ENCODE measurements around the gene SPTBN1.

Gene SPTBN1

GRCh38 chr2:54545702-54546450, 89.7 kb downstream of the SPTBN1 start:
- intact Hi-C loops (cut with DNase I), result no loop called here
- DNase-seq, result no peak

DNA sequence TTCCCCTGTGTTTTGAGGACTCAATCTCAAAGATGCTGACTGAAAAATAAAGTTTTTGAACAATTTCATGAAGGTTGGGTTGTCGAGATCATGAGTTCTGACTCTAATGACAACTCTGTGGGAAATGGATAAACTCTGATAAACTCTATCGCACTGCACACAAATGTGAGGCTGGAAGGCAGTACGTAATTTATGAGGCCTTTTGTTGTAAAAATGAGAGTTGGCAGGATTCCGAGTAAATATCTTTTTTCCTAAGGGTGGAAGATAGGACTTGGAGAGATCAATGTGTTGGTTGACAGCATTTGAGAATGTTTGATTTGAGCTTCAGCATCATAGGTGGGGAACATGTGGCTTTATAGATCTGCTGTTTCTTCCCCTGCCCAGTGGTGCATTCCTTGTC, 90.4 kb downstream of the SPTBN1 start:
- DNase-seq, result no peak
- intact Hi-C loops (cut with DNase I), result no loop called here

- intact Hi-C loops (cut with DNase I), result no loop called here
- DNase-seq, result no peak
These were observed 91.0 kb downstream of the SPTBN1 start for GRCh38 chr2:54546923-54547720.

- intact Hi-C loops (cut with DNase I), result no loop called here
- no peak for DNase-seq
These were observed 93.3 kb downstream of the SPTBN1 start for GRCh38 chr2:54549430-54549829.

DNA sequence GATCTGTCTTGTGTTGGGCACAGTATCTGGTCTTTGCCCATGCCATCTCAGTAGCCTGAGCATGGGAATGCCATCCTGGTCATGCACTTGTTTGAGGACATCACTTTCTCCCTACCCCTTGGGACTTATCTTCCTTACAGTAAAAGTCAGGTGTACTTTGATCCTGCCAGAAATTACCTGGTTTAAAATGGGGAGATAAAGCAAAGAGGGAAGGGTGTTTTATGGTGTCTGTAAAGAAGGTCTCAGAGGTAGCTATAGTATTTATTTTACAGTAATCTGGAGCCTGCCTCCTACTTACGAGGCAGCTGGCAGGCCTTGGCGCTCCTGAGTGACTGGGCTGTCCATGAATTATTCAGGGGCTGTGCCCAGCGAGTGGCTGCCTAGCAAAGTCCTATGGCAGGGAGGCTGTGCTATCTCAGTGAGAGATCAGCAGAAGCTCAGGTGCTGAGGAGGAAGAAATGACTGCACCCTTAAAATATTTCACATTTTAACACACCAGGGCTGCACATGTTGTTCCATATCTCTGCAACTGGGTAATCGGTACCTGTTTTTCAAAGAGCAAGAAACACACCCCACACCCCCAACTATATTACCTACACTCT, 93.9 kb downstream of the SPTBN1 start:
- intact Hi-C loops (cut with DNase I), result no loop called here
- peak in 9 of 10 donors; percentile 33 to 92 (median 53) for DNase-seq

GRCh38 chr2:54550547-54550946, 94.4 kb downstream of the SPTBN1 start:
- no peak for DNase-seq
- intact Hi-C loops (cut with DNase I), result no loop called here

DNA sequence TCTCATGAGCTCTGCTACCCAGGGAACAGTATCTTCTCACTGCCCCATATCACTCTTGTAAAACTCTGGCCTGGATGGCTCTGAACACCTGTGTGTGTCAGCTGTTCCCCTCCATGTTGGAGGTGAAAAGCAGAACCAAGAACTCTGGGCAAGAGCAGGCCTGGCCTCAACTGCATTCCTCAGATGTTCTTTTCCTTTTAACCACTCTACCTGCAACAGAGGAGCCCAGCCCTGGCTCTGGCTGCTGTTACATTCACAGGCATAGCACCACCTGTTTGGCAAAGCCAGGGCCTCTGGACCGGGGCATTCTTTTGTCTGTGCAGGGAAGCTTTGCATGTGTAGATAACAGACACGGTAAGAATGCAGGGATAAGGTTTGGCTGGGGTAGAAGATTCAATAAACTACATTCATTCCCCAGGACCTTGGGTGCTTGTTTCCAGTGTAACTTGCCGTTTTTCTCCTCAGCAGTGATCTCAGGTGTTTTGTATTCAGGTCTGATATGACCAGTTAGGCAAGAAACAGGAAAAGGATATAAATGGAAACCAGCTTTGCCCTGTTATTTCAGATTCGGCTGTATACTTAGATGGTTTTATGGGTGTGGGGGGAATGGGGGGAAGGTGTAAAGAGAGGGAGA, 95.1 kb downstream of the SPTBN1 start:
- no peak for DNase-seq
- intact Hi-C loops (cut with DNase I), result no loop called here

GRCh38 chr2:54553075-54553474, 96.9 kb downstream of the SPTBN1 start:
- DNase-seq, result no peak
- intact Hi-C loops (cut with DNase I), result no loop called here

DNA sequence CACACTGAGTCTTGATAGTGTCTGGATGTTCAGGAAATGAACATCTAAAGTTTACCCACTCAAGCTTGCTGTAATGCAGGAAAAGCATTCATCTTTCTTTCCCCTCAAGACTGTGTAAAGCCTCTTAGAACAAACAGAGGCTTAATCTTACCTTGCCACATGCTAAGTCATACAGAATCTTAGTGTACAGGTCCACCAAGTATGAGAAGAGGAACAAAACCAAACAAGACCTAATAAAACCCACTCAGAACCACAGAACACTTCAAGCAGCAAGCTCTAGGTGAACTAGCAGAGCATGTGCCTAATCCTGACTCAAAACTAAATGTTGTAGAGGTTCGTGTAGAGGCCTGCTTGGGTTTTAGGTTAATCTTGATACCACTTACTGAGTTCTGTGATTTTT, 97.6 kb downstream of the SPTBN1 start:
- intact Hi-C loops (cut with DNase I), result no loop called here
- no peak for DNase-seq

- DNase-seq, result no peak
These were observed 99.3 kb downstream of the SPTBN1 start for GRCh38 chr2:54555318-54555837.

GRCh38 chr2:54556621-54557121, 100.5 kb downstream of the SPTBN1 start:
- DNase-seq, result no peak
- intact Hi-C loops (cut with DNase I), result no loop called here

More at GRCh38 chr2:54555318-54555837, 99.3 kb downstream of the SPTBN1 start:
- intact Hi-C loops (cut with DNase I), result no loop called here

DNA sequence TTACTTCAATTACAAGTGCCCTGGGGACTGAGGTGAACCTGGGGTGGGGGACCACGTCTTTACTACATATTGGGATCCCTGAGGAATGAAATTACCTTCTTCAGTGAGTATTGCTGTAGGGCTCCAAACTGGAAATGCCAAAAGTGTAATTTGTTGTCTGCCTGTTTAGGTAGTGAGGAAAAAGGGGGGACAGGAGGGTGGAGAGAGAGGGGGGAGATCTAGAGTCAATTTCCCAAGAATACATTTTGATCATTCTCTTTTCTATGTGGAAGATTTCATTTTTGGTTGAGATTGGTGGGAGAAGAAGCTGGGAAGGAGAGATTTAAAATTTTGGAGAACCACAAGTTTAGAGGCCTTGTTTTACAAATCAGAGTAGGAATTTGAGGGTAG, 101.1 kb downstream of the SPTBN1 start:
- no peak for DNase-seq

DNA sequence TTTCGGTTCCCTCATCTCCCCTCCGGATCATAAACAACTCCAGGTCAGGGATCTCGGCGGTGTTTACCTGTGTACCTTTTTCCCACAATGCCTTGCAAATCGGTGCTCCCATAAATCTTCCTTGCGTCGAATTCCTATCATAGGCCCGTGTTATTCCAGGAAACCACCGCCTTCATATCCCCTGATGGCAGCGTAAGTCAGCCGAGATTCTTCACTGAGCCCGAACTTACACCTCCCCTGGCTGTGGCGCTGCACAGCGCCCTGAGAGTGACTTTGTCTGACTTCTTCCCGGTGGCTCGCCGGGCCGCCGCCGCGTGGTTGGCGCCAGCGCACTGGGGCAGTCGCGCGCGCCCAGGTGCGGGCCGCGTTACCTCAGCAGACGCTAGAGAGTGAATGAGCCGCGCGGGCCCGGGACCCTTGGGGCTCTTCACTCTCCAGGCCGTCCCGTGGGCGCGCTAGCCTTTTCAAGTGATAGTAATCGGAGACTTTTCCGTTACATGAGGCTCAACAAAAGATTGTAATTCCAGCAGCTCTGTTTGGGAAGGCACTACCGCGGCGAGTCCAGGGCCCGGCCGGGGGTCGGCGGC, 101.6 kb downstream of the SPTBN1 start:
- intact Hi-C loops (cut with DNase I), result no loop called here
- DNase-seq, result peak in 6 of 10 donors; percentile 22 to 86 (median 53)

More for the DNA sequence above, 101.1 kb downstream of the SPTBN1 start:
- intact Hi-C loops (cut with DNase I), result no loop called here

- intact Hi-C loops (cut with DNase I), result no loop called here
These were observed 102.3 kb downstream of the SPTBN1 start for GRCh38 chr2:54558188-54559005.

GRCh38 chr2:54559006-54559445, 102.9 kb downstream of the SPTBN1 start:
- intact Hi-C loops (cut with DNase I), result no loop called here
- no peak for DNase-seq

More at GRCh38 chr2:54558188-54559005, 102.3 kb downstream of the SPTBN1 start:
- peak in 6 of 10 donors; percentile 30 to 89 (median 64) for DNase-seq

- intact Hi-C loops (cut with DNase I), result no loop called here
- no peak for DNase-seq
These were observed 103.5 kb downstream of the SPTBN1 start for GRCh38 chr2:54559593-54560145.

DNA sequence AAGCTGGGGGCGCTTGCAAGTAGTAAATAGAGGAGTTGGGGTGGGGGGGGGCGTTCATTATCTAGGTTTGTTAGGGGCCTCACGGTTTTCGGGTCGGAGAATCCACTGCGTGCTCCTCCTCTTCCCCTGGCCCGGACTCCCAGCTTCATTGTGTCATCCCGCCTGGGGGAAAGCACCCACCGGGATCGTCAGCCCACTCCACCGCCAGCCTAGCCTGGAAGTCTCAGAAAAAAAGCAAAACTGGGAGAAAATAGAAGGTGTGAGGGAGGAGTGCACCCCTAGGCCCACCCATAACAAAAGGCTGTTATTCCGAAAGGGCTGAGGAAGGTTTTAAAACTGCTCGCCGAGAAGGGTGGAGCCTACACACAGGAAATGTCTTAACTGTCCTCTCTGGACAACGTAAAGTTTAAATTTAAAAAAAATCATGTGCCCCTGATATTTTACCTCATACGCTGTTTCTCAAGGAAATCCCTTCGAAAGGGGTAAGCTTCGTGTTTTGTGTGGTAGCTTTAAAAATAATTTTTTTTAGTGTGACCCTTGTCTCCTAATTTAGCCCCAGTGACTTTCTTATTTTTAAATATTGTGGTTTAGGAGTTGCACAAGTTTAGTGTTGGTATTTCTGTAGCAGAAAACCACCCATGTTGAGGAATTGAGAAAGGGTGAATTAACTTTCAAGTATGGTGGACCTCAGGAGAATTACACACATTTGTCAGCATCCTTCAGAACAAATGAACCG, 104.2 kb downstream of the SPTBN1 start:
- intact Hi-C loops (cut with DNase I), result no loop called here
- DNase-seq, result peak in 1 of 10 donors; percentile 59

- intact Hi-C loops (cut with DNase I), result no loop called here
These were observed 104.9 kb downstream of the SPTBN1 start for GRCh38 chr2:54561010-54561409.

More at GRCh38 chr2:54561010-54561409, 104.9 kb downstream of the SPTBN1 start:
- DNase-seq, result no peak

All from posterior cingulate gyrus (tissue), 11 donors.